GM19324 (cell line): Measurements from ENCODE around the gene NT5C1B.
"Not testable (repeated sequence)": the region's sequence is repeated elsewhere in the genome, so short reads cannot be mapped to it uniquely, and the experiment has no call there.

Experiments used
- ATAC-seq: cut with Tn5 transposase; IDR thresholded peaks from one replicate; pipeline ENCODE4 v1.9.1; 2021; ENCODE audit warnings: mild to moderate bottlenecking, moderate library complexity; ENCODE audit not compliant: unreplicated experiment, low FRiP score

The NT5C1B gene

GRCh38 chr2:18589354-18589753, at the start of gene NT5C1B:
Gene NT5C1B (minus strand): TSS chr2:18589569. CDS start chr2:18589468, 101 bp downstream.
- no peak for ATAC-seq

- ATAC-seq: no peak
These were observed 47.8 kb upstream of the NT5C1B start for GRCh38 chr2:18637196-18637595.

- ATAC-seq: not testable (repeated sequence)
These were observed 43.3 kb upstream of the NT5C1B start for GRCh38 chr2:18632699-18633098.

- ATAC-seq: no peak
These were observed 41.6 kb upstream of the NT5C1B start for GRCh38 chr2:18630941-18631340.

GRCh38 chr2:18630541-18630940, 41.2 kb upstream of the NT5C1B start:
- no peak for ATAC-seq

- no peak for ATAC-seq
These were observed 40.7 kb upstream of the NT5C1B start for GRCh38 chr2:18630101-18630500.

GRCh38 chr2:18626958-18627650, 37.7 kb upstream of the NT5C1B start:
- ATAC-seq: no peak

- no peak for ATAC-seq
These were observed 36.9 kb upstream of the NT5C1B start for GRCh38 chr2:18626256-18626668.

GRCh38 chr2:18625563-18625962, 36.2 kb upstream of the NT5C1B start:
- ATAC-seq: no peak

GRCh38 chr2:18623782-18624181, 34.4 kb upstream of the NT5C1B start:
- no peak for ATAC-seq

- ATAC-seq: no peak
These were observed 31.7 kb upstream of the NT5C1B start for GRCh38 chr2:18620867-18621632.

GRCh38 chr2:18619091-18619490, 29.7 kb upstream of the NT5C1B start:
- no peak for ATAC-seq

GRCh38 chr2:18614041-18614440, 24.7 kb upstream of the NT5C1B start:
- ATAC-seq: no peak

- no peak for ATAC-seq
These were observed 22.8 kb upstream of the NT5C1B start for GRCh38 chr2:18612133-18612532.

- no peak for ATAC-seq
These were observed 22.2 kb upstream of the NT5C1B start for GRCh38 chr2:18611604-18612003.

- ATAC-seq: no peak
These were observed 21.8 kb upstream of the NT5C1B start for GRCh38 chr2:18611184-18611583.

GRCh38 chr2:18610651-18611050, 21.3 kb upstream of the NT5C1B start:
- no peak for ATAC-seq

- ATAC-seq: no peak
These were observed 20.7 kb upstream of the NT5C1B start for GRCh38 chr2:18610090-18610489.

GRCh38 chr2:18605115-18605514, 15.7 kb upstream of the NT5C1B start:
- ATAC-seq: no peak

- no peak for ATAC-seq
These were observed 15.1 kb upstream of the NT5C1B start for GRCh38 chr2:18604531-18604885.

- no peak for ATAC-seq
These were observed 14.6 kb upstream of the NT5C1B start for GRCh38 chr2:18603854-18604530.
